Neutrophil (primary cell): Measurements from ENCODE around the gene TIMP1.

Experiments used
- H3K27ac ChIP-seq: fragments of 200-600 bp; sonication (generic); 2 replicates; pipeline ENCODE4 v1.5.1; 2016; ENCODE audit warnings: mild to moderate bottlenecking, moderate library complexity
- H3K27me3 ChIP-seq: fragments of 200-600 bp; sonication (generic); 2 replicates; pipeline ENCODE4 v1.6.0; 2016; ENCODE audit warnings: mild to moderate bottlenecking
- H3K36me3 ChIP-seq: fragments of 200-600 bp; sonication (generic); 2 replicates; pipeline ENCODE4 v1.5.1; 2017
- H3K4me1 ChIP-seq, 2 experiments: fragments of 200-600 bp in 1 of 2; sonication (generic) in 1 of 2; 1 replicate in 1 of 2; 2 replicates in 1 of 2; pipeline versions ENCODE4 v1.5.1 to v1.6.1; 2013 to 2016; ENCODE audit warnings: low read depth in 1 of 2, low read length in 1 of 2, mild to moderate bottlenecking in 1 of 2, moderate library complexity in 1 of 2; ENCODE audit not compliant: control insufficient read depth in 1 of 2, insufficient read depth in 1 of 2
- H3K4me3 ChIP-seq, 2 experiments: fragments of 200-600 bp in 1 of 2; sonication (generic) in 1 of 2; 1 replicate in 1 of 2; 2 replicates in 1 of 2; pipeline ENCODE4 v1.5.1; 2013 to 2016; ENCODE audit warnings: low read depth in 1 of 2, low read length in 1 of 2, mild to moderate bottlenecking in 1 of 2, moderate library complexity in 1 of 2
- H3K9me3 ChIP-seq: fragments of 200-600 bp; sonication (generic); 2 replicates; pipeline ENCODE4 v1.5.1; 2016
- CTCF ChIP-seq: fragments of 200-600 bp; sonication (generic); IDR thresholded peaks from 2 replicates; pipeline ENCODE4 v1.5.1; 2016; ENCODE audit warnings: antibody characterized with exemption

TIMP1 gene

GRCh38 chrX:47581731-47582647 is at the start of gene TIMP1:
Gene TIMP1, plus strand, starts transcription at chrX:47582436. Its CDS starts 980 bp downstream, at chrX:47583416.
- TF ChIP-seq CTCF, result no peak
- no peaks in the 10 kb centered on the region for H3K9me3 ChIP-seq
- no peaks in the 10 kb centered on the region for H3K36me3 ChIP-seq
- peaks cover 21% of the 10 kb centered on the region for H3K27me3 ChIP-seq
- H3K4me3 ChIP-seq, result peak within 1 kb of the TSS; percentile 45 to 52
- peak within 1 kb of the TSS; percentile 62 for H3K27ac ChIP-seq
- H3K4me1 ChIP-seq, result peaks cover 17 to 30% of the 10 kb centered on the region in 2 experiments

- Histone ChIP-seq H3K4me1 (peaks cover 11 to 13% of the 10 kb centered on the region in 2 experiments), H3K9me3 (no peaks in the 10 kb centered on the region), H3K27ac (no peak overlapping the region), H3K27me3 (no peaks in the 10 kb centered on the region), H3K36me3 (no peaks in the 10 kb centered on the region), H3K4me3 (no peak overlapping the region)
- no peak for TF ChIP-seq CTCF
Measured at GRCh38 chrX:47539860-47540259, 42.4 kb upstream of the TIMP1 start.

GRCh38 chrX:47540754-47541538 is 41.3 kb upstream of the TIMP1 start:
- Histone ChIP-seq H3K27me3 (no peaks in the 10 kb centered on the region), H3K27ac (no peak overlapping the region), H3K36me3 (no peaks in the 10 kb centered on the region), H3K4me1 (peaks cover 22 to 24% of the 10 kb centered on the region in 2 experiments), H3K4me3 (no peak overlapping the region), H3K9me3 (no peaks in the 10 kb centered on the region)
- no peak for TF ChIP-seq CTCF

- no peaks in the 10 kb centered on the region for H3K27me3 ChIP-seq
- no peak for TF ChIP-seq CTCF
- no peak overlapping the region for H3K4me3 ChIP-seq
- no peaks in the 10 kb centered on the region for H3K9me3 ChIP-seq
- peaks cover 19% of the 10 kb centered on the region in 2 experiments for H3K4me1 ChIP-seq
- no peak overlapping the region for H3K27ac ChIP-seq
- H3K36me3 ChIP-seq, result no peaks in the 10 kb centered on the region
Measured at GRCh38 chrX:47543496-47543895, 38.7 kb upstream of the TIMP1 start.

- no peaks in the 10 kb centered on the region for H3K27me3 ChIP-seq
- H3K36me3 ChIP-seq, result no peaks in the 10 kb centered on the region
- peak overlapping the region; percentile 64 to 72 for H3K4me3 ChIP-seq
- TF ChIP-seq CTCF, result no peak
- peaks cover 6 to 13% of the 10 kb centered on the region in 2 experiments for H3K4me1 ChIP-seq
- peak overlapping the region; percentile 70 for H3K27ac ChIP-seq
- H3K9me3 ChIP-seq, result no peaks in the 10 kb centered on the region
Measured at GRCh38 chrX:47556045-47556623, 26.1 kb upstream of the TIMP1 start.
